Fibroblast of lung (primary cell): ENCODE results near the gene GHDC. TPM values are rescaled to one million over a fixed set of nuclear protein-coding genes. Genes with fewer than 3 reads are reported as not detected.
"Not testable (repeated sequence)": the region's sequence is repeated elsewhere in the genome, so short reads cannot be mapped to it uniquely, and the experiment has no call there.

ENCODE experiments used
- DNase-seq, 2 donors: peaks; one replicate each; pipeline versions ENCODE4 v3.0.0 to v3.0.0-alpha.2; 2010; ENCODE audit warnings: low read depth in 2 of 2
- H2AFZ ChIP-seq: 2 replicates; pipeline ENCODE4 v1.5.1; 2012; ENCODE audit warnings: low read length, control low read depth, inconsistent platforms
- H3K27ac ChIP-seq: 2 replicates; pipeline ENCODE4 v1.5.1; 2011; ENCODE audit warnings: low read length, control low read depth; ENCODE audit not compliant: insufficient read depth
- H3K27me3 ChIP-seq: 2 replicates; pipeline ENCODE4 v1.5.1; 2011; ENCODE audit warnings: mild to moderate bottlenecking, low read length; ENCODE audit not compliant: control insufficient read depth, insufficient read depth
- H3K36me3 ChIP-seq: 2 replicates; pipeline ENCODE4 v1.5.1; 2011; ENCODE audit warnings: low read length; ENCODE audit not compliant: control insufficient read depth, insufficient read depth
- H3K4me1 ChIP-seq: 2 replicates; pipeline ENCODE4 v1.5.1; 2011; ENCODE audit warnings: low read length; ENCODE audit not compliant: control insufficient read depth, insufficient read depth; ENCODE audit errors: extremely low read depth
- H3K4me2 ChIP-seq: 2 replicates; pipeline ENCODE4 v1.5.1; 2011; ENCODE audit warnings: low read length, control low read depth; ENCODE audit not compliant: insufficient read depth; ENCODE audit errors: extremely low read depth
- H3K4me3 ChIP-seq, 4 experiments: fragments of 200-600 bp in 1 of 4; sonication (generic) in 1 of 4; replicated peaks in 1 of 4; 2 replicates each; pipeline ENCODE4 v1.5.1; 2011 to 2016; ENCODE audit warnings: low read length in 4 of 4, low read depth in 3 of 4, mild to moderate bottlenecking in 3 of 4, control low read depth in 2 of 4, inconsistent platforms in 1 of 4, mixed read lengths in 1 of 4; ENCODE audit not compliant: insufficient read depth in 1 of 4; ENCODE audit errors: control extremely low read depth in 1 of 4
- H3K79me2 ChIP-seq: 2 replicates; pipeline ENCODE4 v1.5.1; 2012; ENCODE audit warnings: mild to moderate bottlenecking, low read length, inconsistent platforms; ENCODE audit not compliant: control insufficient read depth, insufficient read depth
- H3K9ac ChIP-seq: 2 replicates; pipeline ENCODE4 v1.5.1; 2011; ENCODE audit warnings: mild to moderate bottlenecking, low read length, control low read depth; ENCODE audit not compliant: insufficient read depth
- H3K9me3 ChIP-seq: 2 replicates; pipeline ENCODE4 v1.5.1; 2012; ENCODE audit warnings: low read depth, low read length; ENCODE audit not compliant: control insufficient read depth, insufficient read depth
- H4K20me1 ChIP-seq: 2 replicates; pipeline ENCODE4 v1.5.1; 2011; ENCODE audit warnings: low read length; ENCODE audit not compliant: control insufficient read depth, insufficient read depth; ENCODE audit errors: extremely low read depth
- EZH2 ChIP-seq: IDR thresholded peaks from 2 replicates; pipeline ENCODE4 v1.5.1; 2012; ENCODE audit warnings: low read length, control low read depth, mild to moderate bottlenecking; ENCODE audit errors: missing control alignments
- polyA minus RNA-seq: library from RNA; depleted of rRNA, polyadenylated mRNA; stranded (reverse); fragments of >200 nt; gene quantifications from 2 replicates; pipeline ENCODE4 v1.2.3, GENCODE V29; 2011; ENCODE audit warnings: low replicate concordance
- polyA plus RNA-seq, 2 donors: library from polyadenylated mRNA; depleted of rRNA in 1 of 2; stranded (reverse) in 1 of 2; unstranded in 1 of 2; fragments of >200 nt; gene quantifications; 2 replicates each; pipeline ENCODE4 v1.2.1, GENCODE V29; 2011 to 2012; ENCODE audit warnings: missing spikeins in 1 of 2
- total RNA-seq: library from RNA; depleted of rRNA; stranded (reverse); fragments of >200 nt; gene quantifications from 2 replicates; pipeline ENCODE4 v1.2.1, GENCODE V29; 2014
- TF ChIP-seq, protein P1 (sequence below), 2 donors: IDR thresholded peaks in 1 of 2; conservative IDR thresholded peaks in 1 of 2; 1 replicate in 1 of 2; 2 replicates in 1 of 2; pipeline ENCODE4 v1.5.1; 2011 to 2012; ENCODE audit warnings: low read length in 2 of 2, control low read depth in 1 of 2, inconsistent platforms in 1 of 2, low read depth in 1 of 2, mild to moderate bottlenecking in 1 of 2

Gene GHDC
- total RNA-seq (20.0 and 26.6 TPM in 2 replicates), polyA plus RNA-seq (6.1 and 6.7 TPM in 2 replicates), polyA minus RNA-seq (6.1 and 18.1 TPM in 2 replicates)
- polyA plus RNA-seq (2012): 10.7 and 12.0 TPM in 2 replicates

GRCh38 chr17:42193969-42194899, at the start of gene GHDC:
Gene GHDC (minus strand): TSS chr17:42194494. CDS start chr17:42193581, 913 bp downstream.
- Histone ChIP-seq H3K79me2 (no peaks in the 10 kb centered on the region), H3K4me1 (no peaks in the 10 kb centered on the region), H3K9me3 (no peaks in the 10 kb centered on the region), H3K27me3 (no peaks in the 10 kb centered on the region), H3K36me3 (no peaks in the 10 kb centered on the region), H2AFZ (peak within 1 kb of the TSS; percentile 100), H3K4me3 (peak within 1 kb of the TSS; percentile 79 to 91 (median 84)), H3K9ac (peak within 1 kb of the TSS; percentile 55), H3K4me2 (peak within 1 kb of the TSS; percentile 98), H4K20me1 (no peaks in the 10 kb centered on the region), H3K27ac (peak within 1 kb of the TSS; percentile 78)
- peak; percentile 70 to 76 for DNase-seq
- no peak for TF ChIP-seq EZH2
- TF ChIP-seq, protein P1, sequence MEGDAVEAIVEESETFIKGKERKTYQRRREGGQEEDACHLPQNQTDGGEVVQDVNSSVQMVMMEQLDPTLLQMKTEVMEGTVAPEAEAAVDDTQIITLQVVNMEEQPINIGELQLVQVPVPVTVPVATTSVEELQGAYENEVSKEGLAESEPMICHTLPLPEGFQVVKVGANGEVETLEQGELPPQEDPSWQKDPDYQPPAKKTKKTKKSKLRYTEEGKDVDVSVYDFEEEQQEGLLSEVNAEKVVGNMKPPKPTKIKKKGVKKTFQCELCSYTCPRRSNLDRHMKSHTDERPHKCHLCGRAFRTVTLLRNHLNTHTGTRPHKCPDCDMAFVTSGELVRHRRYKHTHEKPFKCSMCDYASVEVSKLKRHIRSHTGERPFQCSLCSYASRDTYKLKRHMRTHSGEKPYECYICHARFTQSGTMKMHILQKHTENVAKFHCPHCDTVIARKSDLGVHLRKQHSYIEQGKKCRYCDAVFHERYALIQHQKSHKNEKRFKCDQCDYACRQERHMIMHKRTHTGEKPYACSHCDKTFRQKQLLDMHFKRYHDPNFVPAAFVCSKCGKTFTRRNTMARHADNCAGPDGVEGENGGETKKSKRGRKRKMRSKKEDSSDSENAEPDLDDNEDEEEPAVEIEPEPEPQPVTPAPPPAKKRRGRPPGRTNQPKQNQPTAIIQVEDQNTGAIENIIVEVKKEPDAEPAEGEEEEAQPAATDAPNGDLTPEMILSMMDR (conservative IDR thresholded peaks at IDR 0.05 in 1 of 2, IDR thresholded peaks at IDR 0.05 in 1 of 2; ENCODE audit: low read depth in 1 of 2, low read length in 2 of 2): no peak

- Histone ChIP-seq H3K4me1 (peaks cover 5% of the 10 kb centered on the region), H3K4me2 (no peak overlapping the region), H3K4me3 (no peak overlapping the region), H3K9me3 (no peaks in the 10 kb centered on the region), H3K36me3 (no peaks in the 10 kb centered on the region), H2AFZ (no peak overlapping the region), H3K79me2 (no peaks in the 10 kb centered on the region), H3K27ac (no peak overlapping the region), H4K20me1 (no peaks in the 10 kb centered on the region), H3K27me3 (no peaks in the 10 kb centered on the region), H3K9ac (no peak overlapping the region)
- no peak for DNase-seq
- no peak for TF ChIP-seq EZH2
- TF ChIP-seq, protein P1 (conservative IDR thresholded peaks at IDR 0.05 in 1 of 2, IDR thresholded peaks at IDR 0.05 in 1 of 2; ENCODE audit: low read depth in 1 of 2, low read length in 2 of 2): no peak
Measured at GRCh38 chr17:42243493-42243982, 49.2 kb upstream of the GHDC start.

- no peak overlapping the region for H2AFZ ChIP-seq
- H4K20me1 ChIP-seq: no peaks in the 10 kb centered on the region
- H3K4me1 ChIP-seq: no peaks in the 10 kb centered on the region
- H3K4me3 ChIP-seq: no peak overlapping the region
- DNase-seq: no peak
- H3K4me2 ChIP-seq: no peak overlapping the region
- no peaks in the 10 kb centered on the region for H3K27me3 ChIP-seq
- no peak overlapping the region for H3K27ac ChIP-seq
- H3K36me3 ChIP-seq: no peaks in the 10 kb centered on the region
- no peak overlapping the region for H3K9ac ChIP-seq
- H3K9me3 ChIP-seq: no peaks in the 10 kb centered on the region
- no peak for TF ChIP-seq EZH2
- TF ChIP-seq, protein P1 (conservative IDR thresholded peaks at IDR 0.05 in 1 of 2, IDR thresholded peaks at IDR 0.05 in 1 of 2; ENCODE audit: low read depth in 1 of 2, low read length in 2 of 2): no peak
- no peaks in the 10 kb centered on the region for H3K79me2 ChIP-seq
Measured at GRCh38 chr17:42241871-42242270, 47.6 kb upstream of the GHDC start.

- DNase-seq, H3K4me1 ChIP-seq, H3K4me3 ChIP-seq, H3K36me3 ChIP-seq, H3K27me3 ChIP-seq, H2AFZ ChIP-seq, H3K9me3 ChIP-seq, H3K79me2 ChIP-seq, H3K9ac ChIP-seq, H3K4me2 ChIP-seq, H3K27ac ChIP-seq, H4K20me1 ChIP-seq: not testable (repeated sequence)
Measured at GRCh38 chr17:42240863-42241262, 46.6 kb upstream of the GHDC start.
